Tibial artery (tissue), 4 donors: Measurements from ENCODE around the gene GJC3.

Experiments
- DNase-seq, 2 donors: peaks; one replicate each; pipeline ENCODE4 v3.0.0-alpha.2; 2019
- H3K27ac ChIP-seq, 2 donors: fragments of 200-600 bp; sonication (generic) in 1 of 2; 1 replicate in 1 of 2; 2 replicates in 1 of 2; pipeline ENCODE4 v1.5.1; 2018 to 2019; ENCODE audit warnings: mild to moderate bottlenecking in 1 of 2
- H3K27me3 ChIP-seq, 2 donors: fragments of 200-600 bp; sonication (generic) in 1 of 2; one replicate each; pipeline versions ENCODE4 v1.5.1 to v1.6.0; 2016 to 2019
- H3K36me3 ChIP-seq, 3 donors: fragments of 200-600 bp; sonication (generic) in 2 of 3; one replicate each; pipeline ENCODE4 v1.5.1; 2016 to 2019; ENCODE audit warnings: mild to moderate bottlenecking in 2 of 3
- H3K4me1 ChIP-seq, 4 donors: fragments of 200-600 bp; sonication (generic) in 2 of 4; 1 replicate in 3 of 4; 2 replicates in 1 of 4; pipeline ENCODE4 v1.5.1; 2016 to 2019
- H3K4me3 ChIP-seq, 2 donors: fragments of 200-600 bp; sonication (generic) in 1 of 2; 1 replicate in 1 of 2; 2 replicates in 1 of 2; pipeline ENCODE4 v1.5.1; 2018 to 2019; ENCODE audit warnings: mild to moderate bottlenecking in 2 of 2
- H3K9me3 ChIP-seq, 3 donors: fragments of 200-600 bp; sonication (generic) in 1 of 3; one replicate each; pipeline ENCODE4 v1.5.1; 2016 to 2019
- CTCF ChIP-seq, 2 experiments: fragments of 200-600 bp in 1 of 2; fragments of 450-650 bp in 1 of 2; IDR thresholded peaks; one replicate each; pipeline ENCODE4 v1.5.1; 2017 to 2019; ENCODE audit warnings: antibody characterized with exemption in 2 of 2, mild to moderate bottlenecking in 1 of 2, moderate library complexity in 1 of 2
- intact Hi-C: fragments of 100-400 bp; cut with DNase I; formaldehyde crosslinking; loops from one replicate; pipeline ENCODE4 v1.15.0; 2023; ENCODE audit warnings: low total_unique reads

The GJC3 gene

DNA sequence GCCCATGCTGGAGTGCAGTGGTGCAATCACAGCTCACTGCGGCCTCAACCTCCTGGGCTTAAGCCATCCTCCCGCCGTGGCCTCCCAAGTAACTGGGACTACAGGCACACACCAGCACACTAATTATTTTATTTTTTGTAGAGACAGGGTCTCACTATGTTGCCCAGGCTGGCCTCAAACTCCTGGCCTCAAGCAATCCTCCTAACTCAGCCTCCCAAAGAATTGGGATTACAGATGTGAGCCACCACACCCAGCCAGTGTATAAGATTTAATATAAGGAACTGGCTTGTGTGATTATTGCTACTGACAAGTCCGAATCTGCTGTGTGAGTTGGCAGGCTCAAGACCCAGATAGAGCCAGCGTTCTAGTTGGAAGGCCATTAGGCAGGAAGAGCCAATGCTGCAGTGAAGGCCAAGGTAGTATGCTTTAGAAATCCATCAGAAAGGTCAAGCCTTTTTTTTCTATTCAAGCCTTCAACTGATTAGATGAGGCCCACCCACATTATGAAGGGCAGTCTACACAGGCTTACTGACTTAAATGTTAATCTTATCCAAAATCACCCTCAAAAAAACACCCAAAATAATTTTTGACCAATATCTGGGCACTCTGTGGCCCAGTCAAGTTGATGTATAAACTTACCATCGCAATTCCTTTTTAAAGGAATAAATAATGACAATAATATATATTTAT is 29.4 kb downstream of the GJC3 start:
- Histone ChIP-seq H3K4me3 (no peak overlapping the region), H3K27me3 (no peaks in the 10 kb centered on the region), H3K9me3 (no peaks in the 10 kb centered on the region), H3K27ac (no peak overlapping the region), H3K4me1 (no peaks in the 10 kb centered on the region), H3K36me3 (peaks cover 51 to 68% (median 53%) of the 10 kb centered on the region in 3 donors)
- DNase-seq: no peak
- no peak for TF ChIP-seq CTCF (IDR thresholded peaks at IDR 0.05)
- intact Hi-C loops: no loop called here

- intact Hi-C loops: no loop called here
- Histone ChIP-seq H3K36me3 (peaks cover 43 to 57% (median 46%) of the 10 kb centered on the region in 3 donors), H3K9me3 (no peaks in the 10 kb centered on the region), H3K4me1 (no peaks in the 10 kb centered on the region), H3K4me3 (no peak overlapping the region), H3K27me3 (no peaks in the 10 kb centered on the region), H3K27ac (no peak overlapping the region)
- no peak for TF ChIP-seq CTCF (IDR thresholded peaks at IDR 0.05)
- DNase-seq: no peak
These were observed 30.6 kb downstream of the GJC3 start for GRCh38 chr7:99898836-99899235.

DNA sequence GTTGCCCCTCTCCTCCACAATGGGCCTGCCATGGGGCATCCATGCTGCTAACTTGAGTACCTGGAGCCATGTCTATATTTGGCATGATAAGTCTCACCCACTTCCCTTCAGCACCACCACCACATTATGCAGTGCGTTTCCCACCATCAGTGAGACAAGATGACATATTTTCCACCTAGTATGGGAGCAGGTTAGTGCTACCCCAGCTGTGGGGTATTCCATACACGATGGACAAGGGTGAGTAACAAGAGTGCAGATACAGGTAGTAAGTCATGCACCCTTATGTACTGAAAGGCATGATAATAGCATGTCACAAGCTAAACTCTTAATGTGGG is 31.4 kb downstream of the GJC3 start:
- no peak for TF ChIP-seq CTCF (IDR thresholded peaks at IDR 0.05)
- Histone ChIP-seq H3K4me3 (no peak overlapping the region), H3K9me3 (no peaks in the 10 kb centered on the region), H3K36me3 (peaks cover 35 to 50% (median 38%) of the 10 kb centered on the region in 3 donors), H3K27ac (no peak overlapping the region), H3K27me3 (no peaks in the 10 kb centered on the region), H3K4me1 (no peaks in the 10 kb centered on the region)
- intact Hi-C loops: no loop called here
- no peak for DNase-seq

DNA sequence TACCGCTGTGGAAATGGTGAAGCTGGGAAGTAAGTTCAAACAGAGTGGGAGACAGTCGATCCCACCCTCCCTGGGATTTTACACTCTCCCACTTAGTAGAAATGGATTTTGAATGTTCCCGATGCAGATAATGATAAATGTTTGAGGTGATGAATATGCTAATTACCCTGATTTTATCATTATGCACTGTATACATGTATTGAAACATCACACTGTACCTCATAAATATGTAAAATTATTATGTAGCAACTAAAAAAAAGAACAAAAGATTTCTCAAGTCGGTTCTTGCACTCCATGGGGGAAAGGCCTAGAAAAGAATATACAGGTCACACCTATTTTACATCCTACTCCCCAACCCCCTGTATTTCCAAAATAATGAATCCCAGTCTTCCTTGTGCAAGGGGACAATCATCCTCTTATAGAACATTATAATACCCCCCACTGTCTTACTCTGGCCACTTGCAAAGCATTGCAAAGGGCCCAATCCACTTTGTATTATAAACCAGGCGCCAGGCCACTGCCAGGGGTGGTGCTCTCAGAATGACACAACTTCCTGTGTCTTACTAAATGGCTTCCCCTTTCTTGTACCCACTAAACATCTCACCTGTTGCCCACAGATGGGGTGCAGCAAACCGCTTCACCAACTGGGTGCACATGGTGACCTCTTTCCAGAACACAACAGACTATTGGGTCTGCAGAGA is 31.9 kb downstream of the GJC3 start:
- DNase-seq: no peak
- intact Hi-C loops: no loop called here
- peaks cover 33 to 50% (median 34%) of the 10 kb centered on the region in 3 donors for H3K36me3 ChIP-seq
- no peaks in the 10 kb centered on the region for H3K27me3 ChIP-seq
- no peak for TF ChIP-seq CTCF (IDR thresholded peaks at IDR 0.05)
- H3K4me3 ChIP-seq: no peak overlapping the region
- no peaks in the 10 kb centered on the region for H3K4me1 ChIP-seq
- H3K9me3 ChIP-seq: no peaks in the 10 kb centered on the region
- no peak overlapping the region for H3K27ac ChIP-seq

DNA sequence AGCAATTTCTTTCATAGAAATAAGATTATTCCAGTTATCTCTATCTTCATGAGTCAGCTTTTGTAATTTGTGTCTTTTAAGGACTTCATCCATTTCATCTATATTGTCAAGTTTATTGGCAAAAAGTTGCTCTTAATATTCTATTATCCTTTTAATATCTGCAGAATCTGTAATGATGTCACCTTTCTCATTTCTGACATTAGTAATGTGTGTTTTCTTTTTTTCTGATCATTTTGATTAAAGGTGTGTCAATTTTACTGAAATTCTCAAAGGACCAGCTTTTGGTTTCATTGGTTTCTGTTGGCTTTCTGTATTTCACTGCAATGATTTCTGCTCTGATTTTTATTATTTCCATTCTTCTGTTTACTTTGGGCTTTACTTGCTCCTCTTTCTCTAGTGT is 34.7 kb downstream of the GJC3 start:
- DNase-seq: no peak
- intact Hi-C loops: no loop called here
- Histone ChIP-seq H3K36me3 (peaks cover 30 to 49% (median 33%) of the 10 kb centered on the region in 3 donors), H3K4me1 (no peaks in the 10 kb centered on the region), H3K27me3 (no peaks in the 10 kb centered on the region), H3K9me3 (no peaks in the 10 kb centered on the region), H3K4me3 (no peak overlapping the region), H3K27ac (no peak overlapping the region)
- no peak for TF ChIP-seq CTCF (IDR thresholded peaks at IDR 0.05)
